ENCODE data around the gene LAYN. TPM values are rescaled to one million over a fixed set of nuclear protein-coding genes. Genes with fewer than 3 reads are reported as not detected.

LAYN gene
- total RNA-seq, 6 experiments from 2014 or later, result 0.19 to 2.0 (median 0.59) TPM

DNA sequence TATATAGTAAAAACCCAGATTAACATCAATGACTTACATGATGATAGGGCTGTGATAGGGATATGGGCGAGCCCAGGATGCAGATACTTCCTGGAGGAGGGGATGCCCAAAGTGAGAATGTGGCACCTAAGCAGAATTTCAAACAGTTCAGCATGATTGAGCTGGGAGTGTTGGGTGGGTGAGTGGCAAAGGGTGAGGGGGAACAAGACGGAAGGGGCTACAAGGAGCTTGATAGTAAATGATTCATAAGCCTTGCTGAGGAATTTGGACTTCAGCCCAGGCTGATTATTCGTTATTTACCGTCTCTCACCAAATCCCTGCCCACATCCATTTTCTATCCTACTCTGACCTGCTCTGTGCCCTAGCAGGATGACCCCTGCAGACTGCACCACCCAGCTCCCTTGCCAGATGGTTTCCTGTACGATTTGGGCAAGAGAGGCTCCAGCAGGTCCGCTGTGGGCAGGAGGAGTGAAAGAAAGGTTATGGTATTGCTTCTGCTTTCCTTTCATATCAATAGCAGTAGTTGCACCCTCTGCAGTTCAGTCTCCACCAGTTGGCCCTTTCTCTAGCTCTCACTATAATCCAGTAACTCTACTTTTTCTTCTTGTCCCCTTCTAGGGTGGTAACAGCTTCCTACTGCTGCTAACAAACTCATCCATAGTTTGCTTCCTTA is 31.4 kb downstream of the LAYN start:
- Histone ChIP-seq H3K27me3 (no peaks in the 10 kb centered on the region), H3K4me3 (no peak overlapping the region), H3K4me1 (peaks cover 0 to 24% (median 3%) of the 10 kb centered on the region in 4 donors), H3K9me3 (no peaks in the 10 kb centered on the region), H3K36me3 (no peaks in the 10 kb centered on the region), H3K27ac (no peak overlapping the region)
- intact Hi-C loops (cut with DNase I), result no loop called here
- WGBS (ENCODE audit: insufficient coverage, low coverage, low lambda C conversion rate, missing lambda C conversion rate), result 25% methylated on average over 6 of the region's 6 CpGs
- DNase-seq (no peak), ATAC-seq (peak; percentile 9 to 73 (median 24))
- TF ChIP-seq POLR2A (IDR thresholded peaks at IDR 0.05), result no peak
- TF ChIP-seq, protein P1, sequence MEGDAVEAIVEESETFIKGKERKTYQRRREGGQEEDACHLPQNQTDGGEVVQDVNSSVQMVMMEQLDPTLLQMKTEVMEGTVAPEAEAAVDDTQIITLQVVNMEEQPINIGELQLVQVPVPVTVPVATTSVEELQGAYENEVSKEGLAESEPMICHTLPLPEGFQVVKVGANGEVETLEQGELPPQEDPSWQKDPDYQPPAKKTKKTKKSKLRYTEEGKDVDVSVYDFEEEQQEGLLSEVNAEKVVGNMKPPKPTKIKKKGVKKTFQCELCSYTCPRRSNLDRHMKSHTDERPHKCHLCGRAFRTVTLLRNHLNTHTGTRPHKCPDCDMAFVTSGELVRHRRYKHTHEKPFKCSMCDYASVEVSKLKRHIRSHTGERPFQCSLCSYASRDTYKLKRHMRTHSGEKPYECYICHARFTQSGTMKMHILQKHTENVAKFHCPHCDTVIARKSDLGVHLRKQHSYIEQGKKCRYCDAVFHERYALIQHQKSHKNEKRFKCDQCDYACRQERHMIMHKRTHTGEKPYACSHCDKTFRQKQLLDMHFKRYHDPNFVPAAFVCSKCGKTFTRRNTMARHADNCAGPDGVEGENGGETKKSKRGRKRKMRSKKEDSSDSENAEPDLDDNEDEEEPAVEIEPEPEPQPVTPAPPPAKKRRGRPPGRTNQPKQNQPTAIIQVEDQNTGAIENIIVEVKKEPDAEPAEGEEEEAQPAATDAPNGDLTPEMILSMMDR (IDR thresholded peaks at IDR 0.05), result no peak

DNA sequence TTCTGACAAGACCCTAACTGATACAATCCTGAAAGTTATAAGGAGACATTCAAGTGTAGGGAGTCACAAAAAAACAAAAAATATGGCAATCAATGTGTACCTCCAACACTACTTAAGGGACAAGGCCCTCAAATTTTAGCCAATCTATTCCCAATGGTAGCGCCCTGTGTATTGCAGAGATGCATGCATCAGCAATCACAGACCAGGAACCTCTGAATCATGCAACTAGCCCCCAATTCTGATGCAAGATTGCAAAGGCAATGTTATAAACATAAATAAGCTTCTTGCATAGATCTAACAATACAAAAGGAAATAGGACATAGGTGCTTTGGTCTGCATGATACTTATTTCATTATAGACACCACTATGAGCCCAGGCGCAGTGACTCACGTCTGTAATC is 32.1 kb downstream of the LAYN start:
- peaks cover 0 to 24% (median 3%) of the 10 kb centered on the region in 4 donors for H3K4me1 ChIP-seq
- H3K4me3 ChIP-seq, result no peak overlapping the region
- ATAC-seq (no peak), DNase-seq (no peak)
- no peak overlapping the region for H3K27ac ChIP-seq
- TF ChIP-seq, protein P1 (IDR thresholded peaks at IDR 0.05), result no peak
- TF ChIP-seq POLR2A (IDR thresholded peaks at IDR 0.05), result no peak
- H3K9me3 ChIP-seq, result no peaks in the 10 kb centered on the region
- intact Hi-C loops (cut with DNase I), result no loop called here
- 100% methylated on average over 1 of the region's 3 CpGs for WGBS (ENCODE audit: insufficient coverage, low coverage, low lambda C conversion rate, missing lambda C conversion rate)
- H3K27me3 ChIP-seq, result no peaks in the 10 kb centered on the region
- no peaks in the 10 kb centered on the region for H3K36me3 ChIP-seq

DNA sequence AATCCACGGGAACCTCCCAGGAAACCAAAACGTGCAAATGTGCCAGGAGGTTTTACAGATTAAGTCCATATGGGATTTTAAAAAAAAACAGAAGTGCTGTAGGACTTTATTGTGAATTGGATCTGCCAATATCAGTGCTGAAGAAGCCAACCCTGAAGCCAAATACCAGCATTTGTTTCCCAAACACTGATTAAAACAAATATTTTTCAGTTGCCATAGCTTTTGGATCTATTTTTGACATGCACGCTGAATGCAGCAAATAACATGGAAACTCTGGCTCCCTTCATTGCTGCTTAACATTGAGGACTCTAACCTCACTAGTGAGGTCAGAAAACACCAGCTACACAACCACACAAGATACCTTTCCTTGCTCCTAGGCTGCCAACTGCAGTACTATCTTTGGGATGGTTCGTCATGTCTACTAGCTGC is 33.3 kb downstream of the LAYN start:
- DNase-seq (no peak), ATAC-seq (peak; percentile 63 to 88 (median 83))
- intact Hi-C loops (cut with DNase I), result no loop called here
- 21% methylated on average over 4 of the region's 4 CpGs for WGBS (ENCODE audit: insufficient coverage, low coverage, low lambda C conversion rate, missing lambda C conversion rate)
- Histone ChIP-seq H3K9me3 (no peaks in the 10 kb centered on the region), H3K27me3 (no peaks in the 10 kb centered on the region), H3K4me1 (peaks cover 0 to 24% (median 3%) of the 10 kb centered on the region in 4 donors), H3K4me3 (no peak overlapping the region), H3K27ac (peak overlapping the region in 2 of 3 donors; percentile 24 to 54), H3K36me3 (no peaks in the 10 kb centered on the region)
- TF ChIP-seq POLR2A (IDR thresholded peaks at IDR 0.05), result no peak
- TF ChIP-seq, protein P1 (IDR thresholded peaks at IDR 0.05), result no peak

DNA sequence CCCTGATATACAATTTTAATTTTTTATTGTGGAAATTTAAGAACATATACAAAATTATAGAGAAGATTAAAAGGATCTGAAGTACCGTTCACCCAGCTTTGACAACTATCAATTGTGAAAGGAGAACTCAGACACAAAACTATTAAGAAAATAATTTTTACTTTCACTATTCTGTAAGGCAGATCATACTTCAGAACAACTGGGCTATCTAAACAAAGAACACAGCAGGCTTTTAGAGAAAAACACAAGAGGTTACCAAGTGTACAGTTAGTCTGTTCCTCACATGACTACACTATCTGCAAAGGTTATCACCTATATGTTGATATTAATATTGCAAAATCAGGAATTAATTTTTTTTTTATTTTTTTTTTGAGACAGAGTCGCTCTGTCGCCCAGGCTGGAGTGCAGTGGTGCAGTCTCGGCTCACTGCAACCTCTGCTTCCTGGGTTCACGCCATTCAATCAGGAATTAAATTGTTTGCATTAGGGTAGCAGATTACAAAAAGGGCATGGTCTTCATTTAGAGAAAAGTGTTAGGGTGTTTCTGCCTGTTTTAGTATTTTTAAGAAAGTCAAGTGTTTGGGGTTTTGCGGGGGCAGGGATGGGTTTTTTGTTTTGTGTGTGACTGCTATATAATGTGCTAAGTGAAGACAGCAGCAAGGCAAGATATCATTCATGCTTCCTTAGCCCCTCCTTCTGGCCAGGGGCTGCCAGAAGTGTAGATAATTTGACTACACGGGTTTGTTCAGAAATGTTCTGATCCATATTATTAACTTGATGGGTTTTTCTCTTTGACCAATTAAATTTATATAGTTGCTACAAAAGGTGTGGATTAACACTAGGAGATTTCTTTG is 34.1 kb downstream of the LAYN start:
- TF ChIP-seq POLR2A (IDR thresholded peaks at IDR 0.05), result no peak
- TF ChIP-seq, protein P1 (IDR thresholded peaks at IDR 0.05), result no peak
- DNase-seq, result no peak
- no peaks in the 10 kb centered on the region for H3K9me3 ChIP-seq
- H3K27ac ChIP-seq, result peak overlapping the region in 2 of 3 donors; percentile 24 to 54
- H3K36me3 ChIP-seq, result no peaks in the 10 kb centered on the region
- intact Hi-C loops (cut with DNase I), result no loop called here
- no peaks in the 10 kb centered on the region for H3K27me3 ChIP-seq
- WGBS (ENCODE audit: insufficient coverage, low coverage, low lambda C conversion rate, missing lambda C conversion rate), result 22% methylated on average over 7 of the region's 7 CpGs
- peaks cover 0 to 24% (median 3%) of the 10 kb centered on the region in 4 donors for H3K4me1 ChIP-seq
- H3K4me3 ChIP-seq, result peak overlapping the region in 1 of 3 donors; percentile 24
- ATAC-seq, result peak; percentile 50 to 65 (median 60)
